Dendritic cell treated with granulocyte-macrophage colony-stimulating factor and Interleukin-4, amounts not matched to agents 40 ng/mL and 50 ng/mL, for 4 days (primary cell): ENCODE results near the gene SMARCD3.

ENCODE experiments used
- H3K27ac Mint-ChIP-seq: one replicate; pipeline ENCODE4 v1.8.0; 2022; ENCODE audit warnings: mild to moderate bottlenecking, mixed read lengths
- H3K27me3 Mint-ChIP-seq: one replicate; pipeline ENCODE4 v1.8.0; 2022; ENCODE audit warnings: mild to moderate bottlenecking, mixed read lengths
- H3K36me3 Mint-ChIP-seq: one replicate; pipeline ENCODE4 v1.8.0; 2022; ENCODE audit warnings: low read depth, mixed read lengths
- H3K4me1 Mint-ChIP-seq: one replicate; pipeline ENCODE4 v1.8.0; 2022; ENCODE audit warnings: low read depth, mixed read lengths
- H3K4me3 Mint-ChIP-seq: one replicate; pipeline ENCODE4 v1.8.0; 2022; ENCODE audit warnings: mild to moderate bottlenecking, moderate library complexity, mixed read lengths
- H3K9me3 Mint-ChIP-seq: one replicate; pipeline ENCODE4 v1.8.0; 2022; ENCODE audit warnings: mixed read lengths
- intact Hi-C: fragments of 100-400 bp; cut with micrococcal nuclease; formaldehyde crosslinking; loops from one replicate; pipeline ENCODE4 v1.15.0; 2022

The SMARCD3 gene

GRCh38 chr7:151209588-151209987 is 38.9 kb downstream of the SMARCD3 start:
- Mint-ChIP-seq H3K27ac (no peak overlapping the region), H3K36me3 (peaks cover 35% of the 10 kb centered on the region), H3K4me1 (no peaks in the 10 kb centered on the region), H3K27me3 (peaks cover 34% of the 10 kb centered on the region), H3K9me3 (no peaks in the 10 kb centered on the region), H3K4me3 (no peak overlapping the region)
- intact Hi-C loops = no loop called here

GRCh38 chr7:151208253-151208862 is 40.1 kb downstream of the SMARCD3 start:
- no peak overlapping the region for H3K27ac Mint-ChIP-seq
- peaks cover 45% of the 10 kb centered on the region for H3K27me3 Mint-ChIP-seq
- intact Hi-C loops = no loop called here
- no peaks in the 10 kb centered on the region for H3K9me3 Mint-ChIP-seq
- no peaks in the 10 kb centered on the region for H3K4me1 Mint-ChIP-seq
- no peak overlapping the region for H3K4me3 Mint-ChIP-seq
- peaks cover 23% of the 10 kb centered on the region for H3K36me3 Mint-ChIP-seq

GRCh38 chr7:151207804-151208203 is 40.7 kb downstream of the SMARCD3 start:
- H3K9me3 Mint-ChIP-seq = no peaks in the 10 kb centered on the region
- H3K27me3 Mint-ChIP-seq = peaks cover 49% of the 10 kb centered on the region
- no peak overlapping the region for H3K27ac Mint-ChIP-seq

GRCh38 chr7:151207315-151207714 is 41.2 kb downstream of the SMARCD3 start:
- no peak overlapping the region for H3K27ac Mint-ChIP-seq
- H3K27me3 Mint-ChIP-seq = peaks cover 50% of the 10 kb centered on the region
- H3K36me3 Mint-ChIP-seq = peaks cover 12% of the 10 kb centered on the region
- no peaks in the 10 kb centered on the region for H3K9me3 Mint-ChIP-seq
- intact Hi-C loops = no loop called here
- H3K4me3 Mint-ChIP-seq = no peak overlapping the region
- no peaks in the 10 kb centered on the region for H3K4me1 Mint-ChIP-seq

More at GRCh38 chr7:151207804-151208203, 40.7 kb downstream of the SMARCD3 start:
- Mint-ChIP-seq H3K4me3 (no peak overlapping the region), H3K4me1 (no peaks in the 10 kb centered on the region), H3K36me3 (peaks cover 17% of the 10 kb centered on the region)
- intact Hi-C loops = no loop called here

GRCh38 chr7:151206914-151207313 is 41.6 kb downstream of the SMARCD3 start:
- Mint-ChIP-seq H3K36me3 (peaks cover 8% of the 10 kb centered on the region), H3K27me3 (peaks cover 50% of the 10 kb centered on the region), H3K27ac (no peak overlapping the region), H3K4me3 (no peak overlapping the region), H3K9me3 (no peaks in the 10 kb centered on the region), H3K4me1 (no peaks in the 10 kb centered on the region)
- intact Hi-C loops = no loop called here

- no peaks in the 10 kb centered on the region for H3K9me3 Mint-ChIP-seq
- intact Hi-C loops = no loop called here
- peaks cover 4% of the 10 kb centered on the region for H3K36me3 Mint-ChIP-seq
- peaks cover 50% of the 10 kb centered on the region for H3K27me3 Mint-ChIP-seq
- H3K4me3 Mint-ChIP-seq = no peak overlapping the region
- H3K4me1 Mint-ChIP-seq = no peaks in the 10 kb centered on the region
- no peak overlapping the region for H3K27ac Mint-ChIP-seq
Measured at GRCh38 chr7:151205730-151206129, 42.8 kb downstream of the SMARCD3 start.

GRCh38 chr7:151204383-151205032 is 44.0 kb downstream of the SMARCD3 start:
- Mint-ChIP-seq H3K4me1 (no peaks in the 10 kb centered on the region), H3K36me3 (no peaks in the 10 kb centered on the region), H3K27me3 (peaks cover 51% of the 10 kb centered on the region), H3K4me3 (no peak overlapping the region), H3K27ac (no peak overlapping the region), H3K9me3 (no peaks in the 10 kb centered on the region)
- intact Hi-C loops = no loop called here

- H3K36me3 Mint-ChIP-seq = no peaks in the 10 kb centered on the region
- intact Hi-C loops = no loop called here
- no peaks in the 10 kb centered on the region for H3K4me1 Mint-ChIP-seq
- H3K27me3 Mint-ChIP-seq = peaks cover 48% of the 10 kb centered on the region
- H3K9me3 Mint-ChIP-seq = no peaks in the 10 kb centered on the region
- H3K27ac Mint-ChIP-seq = no peak overlapping the region
- H3K4me3 Mint-ChIP-seq = no peak overlapping the region
Measured at GRCh38 chr7:151202836-151203235, 45.7 kb downstream of the SMARCD3 start.

- intact Hi-C loops = no loop called here
- H3K36me3 Mint-ChIP-seq = no peaks in the 10 kb centered on the region
- no peak overlapping the region for H3K27ac Mint-ChIP-seq
- no peak overlapping the region for H3K4me3 Mint-ChIP-seq
- H3K27me3 Mint-ChIP-seq = peaks cover 38% of the 10 kb centered on the region
- no peaks in the 10 kb centered on the region for H3K4me1 Mint-ChIP-seq
- H3K9me3 Mint-ChIP-seq = no peaks in the 10 kb centered on the region
Measured at GRCh38 chr7:151201751-151202150, 46.7 kb downstream of the SMARCD3 start.

- H3K36me3 Mint-ChIP-seq = no peaks in the 10 kb centered on the region
- H3K9me3 Mint-ChIP-seq = no peaks in the 10 kb centered on the region
- no peaks in the 10 kb centered on the region for H3K4me1 Mint-ChIP-seq
- no peak overlapping the region for H3K4me3 Mint-ChIP-seq
- intact Hi-C loops = no loop called here
- H3K27me3 Mint-ChIP-seq = peaks cover 34% of the 10 kb centered on the region
- no peak overlapping the region for H3K27ac Mint-ChIP-seq
Measured at GRCh38 chr7:151201344-151201743, 47.1 kb downstream of the SMARCD3 start.

- Mint-ChIP-seq H3K27ac (no peak overlapping the region), H3K27me3 (peaks cover 23% of the 10 kb centered on the region), H3K4me1 (no peaks in the 10 kb centered on the region), H3K4me3 (no peak overlapping the region), H3K36me3 (no peaks in the 10 kb centered on the region), H3K9me3 (no peaks in the 10 kb centered on the region)
- intact Hi-C loops = no loop called here
Measured at GRCh38 chr7:151198945-151199848, 49.3 kb downstream of the SMARCD3 start.

GRCh38 chr7:151197932-151198331 is 50.6 kb downstream of the SMARCD3 start:
- peaks cover 17% of the 10 kb centered on the region for H3K27me3 Mint-ChIP-seq
- H3K9me3 Mint-ChIP-seq = no peaks in the 10 kb centered on the region
- intact Hi-C loops = no loop called here
- H3K36me3 Mint-ChIP-seq = no peaks in the 10 kb centered on the region
- no peak overlapping the region for H3K27ac Mint-ChIP-seq
- H3K4me1 Mint-ChIP-seq = no peaks in the 10 kb centered on the region
- no peak overlapping the region for H3K4me3 Mint-ChIP-seq

GRCh38 chr7:151195616-151196450 is 52.7 kb downstream of the SMARCD3 start:
- no peaks in the 10 kb centered on the region for H3K9me3 Mint-ChIP-seq
- no peak overlapping the region for H3K27ac Mint-ChIP-seq
- intact Hi-C loops = no loop called here
- no peaks in the 10 kb centered on the region for H3K36me3 Mint-ChIP-seq
- H3K27me3 Mint-ChIP-seq = peaks cover 17% of the 10 kb centered on the region
- H3K4me3 Mint-ChIP-seq = no peak overlapping the region
- H3K4me1 Mint-ChIP-seq = no peaks in the 10 kb centered on the region
